Measurements from ENCODE around the gene C1QTNF5.

GRCh38 chr11:119380160-119380826 is 39.6 kb upstream of the C1QTNF5 start:
- TF ChIP-seq POLR2A (IDR thresholded peaks at IDR 0.05) = no peak
- TF ChIP-seq CTCF (IDR thresholded peaks at IDR 0.05) = no peak
